ENCODE measurements around the gene RANBP10. TPM values are rescaled to one million over a fixed set of nuclear protein-coding genes. Genes with fewer than 3 reads are reported as not detected.

The RANBP10 gene
- total and polyA plus RNA-seq, 9 of the 15 experiments (the other 6 are each of a cell fraction or from before 2014, with no cell fraction given): 0.61 to 19.3 (median 5.9) TPM

DNA sequence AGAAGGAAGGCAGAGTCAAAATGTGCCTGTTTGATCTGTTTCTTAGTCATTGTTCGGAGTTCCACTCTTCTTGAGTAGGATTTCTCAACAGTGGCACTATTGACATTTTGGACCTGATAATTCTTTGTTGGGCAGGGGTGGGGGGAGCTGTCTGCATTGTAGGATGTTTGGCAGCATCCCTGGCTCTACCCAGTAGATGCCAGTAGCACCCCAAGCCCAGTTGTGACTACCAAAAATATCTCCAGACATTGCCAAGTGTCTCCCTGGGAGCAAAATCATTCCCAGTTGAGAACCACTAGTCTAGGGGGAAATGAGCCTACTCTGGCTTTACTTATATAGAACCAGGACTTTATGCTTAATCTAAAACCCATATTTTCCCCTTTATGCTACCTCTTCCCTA is 86.1 kb downstream of the RANBP10 start (continued):
- TF ChIP-seq, protein P1, sequence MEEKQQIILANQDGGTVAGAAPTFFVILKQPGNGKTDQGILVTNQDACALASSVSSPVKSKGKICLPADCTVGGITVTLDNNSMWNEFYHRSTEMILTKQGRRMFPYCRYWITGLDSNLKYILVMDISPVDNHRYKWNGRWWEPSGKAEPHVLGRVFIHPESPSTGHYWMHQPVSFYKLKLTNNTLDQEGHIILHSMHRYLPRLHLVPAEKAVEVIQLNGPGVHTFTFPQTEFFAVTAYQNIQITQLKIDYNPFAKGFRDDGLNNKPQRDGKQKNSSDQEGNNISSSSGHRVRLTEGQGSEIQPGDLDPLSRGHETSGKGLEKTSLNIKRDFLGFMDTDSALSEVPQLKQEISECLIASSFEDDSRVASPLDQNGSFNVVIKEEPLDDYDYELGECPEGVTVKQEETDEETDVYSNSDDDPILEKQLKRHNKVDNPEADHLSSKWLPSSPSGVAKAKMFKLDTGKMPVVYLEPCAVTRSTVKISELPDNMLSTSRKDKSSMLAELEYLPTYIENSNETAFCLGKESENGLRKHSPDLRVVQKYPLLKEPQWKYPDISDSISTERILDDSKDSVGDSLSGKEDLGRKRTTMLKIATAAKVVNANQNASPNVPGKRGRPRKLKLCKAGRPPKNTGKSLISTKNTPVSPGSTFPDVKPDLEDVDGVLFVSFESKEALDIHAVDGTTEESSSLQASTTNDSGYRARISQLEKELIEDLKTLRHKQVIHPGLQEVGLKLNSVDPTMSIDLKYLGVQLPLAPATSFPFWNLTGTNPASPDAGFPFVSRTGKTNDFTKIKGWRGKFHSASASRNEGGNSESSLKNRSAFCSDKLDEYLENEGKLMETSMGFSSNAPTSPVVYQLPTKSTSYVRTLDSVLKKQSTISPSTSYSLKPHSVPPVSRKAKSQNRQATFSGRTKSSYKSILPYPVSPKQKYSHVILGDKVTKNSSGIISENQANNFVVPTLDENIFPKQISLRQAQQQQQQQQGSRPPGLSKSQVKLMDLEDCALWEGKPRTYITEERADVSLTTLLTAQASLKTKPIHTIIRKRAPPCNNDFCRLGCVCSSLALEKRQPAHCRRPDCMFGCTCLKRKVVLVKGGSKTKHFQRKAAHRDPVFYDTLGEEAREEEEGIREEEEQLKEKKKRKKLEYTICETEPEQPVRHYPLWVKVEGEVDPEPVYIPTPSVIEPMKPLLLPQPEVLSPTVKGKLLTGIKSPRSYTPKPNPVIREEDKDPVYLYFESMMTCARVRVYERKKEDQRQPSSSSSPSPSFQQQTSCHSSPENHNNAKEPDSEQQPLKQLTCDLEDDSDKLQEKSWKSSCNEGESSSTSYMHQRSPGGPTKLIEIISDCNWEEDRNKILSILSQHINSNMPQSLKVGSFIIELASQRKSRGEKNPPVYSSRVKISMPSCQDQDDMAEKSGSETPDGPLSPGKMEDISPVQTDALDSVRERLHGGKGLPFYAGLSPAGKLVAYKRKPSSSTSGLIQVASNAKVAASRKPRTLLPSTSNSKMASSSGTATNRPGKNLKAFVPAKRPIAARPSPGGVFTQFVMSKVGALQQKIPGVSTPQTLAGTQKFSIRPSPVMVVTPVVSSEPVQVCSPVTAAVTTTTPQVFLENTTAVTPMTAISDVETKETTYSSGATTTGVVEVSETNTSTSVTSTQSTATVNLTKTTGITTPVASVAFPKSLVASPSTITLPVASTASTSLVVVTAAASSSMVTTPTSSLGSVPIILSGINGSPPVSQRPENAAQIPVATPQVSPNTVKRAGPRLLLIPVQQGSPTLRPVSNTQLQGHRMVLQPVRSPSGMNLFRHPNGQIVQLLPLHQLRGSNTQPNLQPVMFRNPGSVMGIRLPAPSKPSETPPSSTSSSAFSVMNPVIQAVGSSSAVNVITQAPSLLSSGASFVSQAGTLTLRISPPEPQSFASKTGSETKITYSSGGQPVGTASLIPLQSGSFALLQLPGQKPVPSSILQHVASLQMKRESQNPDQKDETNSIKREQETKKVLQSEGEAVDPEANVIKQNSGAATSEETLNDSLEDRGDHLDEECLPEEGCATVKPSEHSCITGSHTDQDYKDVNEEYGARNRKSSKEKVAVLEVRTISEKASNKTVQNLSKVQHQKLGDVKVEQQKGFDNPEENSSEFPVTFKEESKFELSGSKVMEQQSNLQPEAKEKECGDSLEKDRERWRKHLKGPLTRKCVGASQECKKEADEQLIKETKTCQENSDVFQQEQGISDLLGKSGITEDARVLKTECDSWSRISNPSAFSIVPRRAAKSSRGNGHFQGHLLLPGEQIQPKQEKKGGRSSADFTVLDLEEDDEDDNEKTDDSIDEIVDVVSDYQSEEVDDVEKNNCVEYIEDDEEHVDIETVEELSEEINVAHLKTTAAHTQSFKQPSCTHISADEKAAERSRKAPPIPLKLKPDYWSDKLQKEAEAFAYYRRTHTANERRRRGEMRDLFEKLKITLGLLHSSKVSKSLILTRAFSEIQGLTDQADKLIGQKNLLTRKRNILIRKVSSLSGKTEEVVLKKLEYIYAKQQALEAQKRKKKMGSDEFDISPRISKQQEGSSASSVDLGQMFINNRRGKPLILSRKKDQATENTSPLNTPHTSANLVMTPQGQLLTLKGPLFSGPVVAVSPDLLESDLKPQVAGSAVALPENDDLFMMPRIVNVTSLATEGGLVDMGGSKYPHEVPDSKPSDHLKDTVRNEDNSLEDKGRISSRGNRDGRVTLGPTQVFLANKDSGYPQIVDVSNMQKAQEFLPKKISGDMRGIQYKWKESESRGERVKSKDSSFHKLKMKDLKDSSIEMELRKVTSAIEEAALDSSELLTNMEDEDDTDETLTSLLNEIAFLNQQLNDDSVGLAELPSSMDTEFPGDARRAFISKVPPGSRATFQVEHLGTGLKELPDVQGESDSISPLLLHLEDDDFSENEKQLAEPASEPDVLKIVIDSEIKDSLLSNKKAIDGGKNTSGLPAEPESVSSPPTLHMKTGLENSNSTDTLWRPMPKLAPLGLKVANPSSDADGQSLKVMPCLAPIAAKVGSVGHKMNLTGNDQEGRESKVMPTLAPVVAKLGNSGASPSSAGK (IDR thresholded peaks at IDR 0.05): no peak
- TF ChIP-seq PTRF (tag; IDR thresholded peaks at IDR 0.05): no peak
- TF ChIP-seq, protein P2, sequence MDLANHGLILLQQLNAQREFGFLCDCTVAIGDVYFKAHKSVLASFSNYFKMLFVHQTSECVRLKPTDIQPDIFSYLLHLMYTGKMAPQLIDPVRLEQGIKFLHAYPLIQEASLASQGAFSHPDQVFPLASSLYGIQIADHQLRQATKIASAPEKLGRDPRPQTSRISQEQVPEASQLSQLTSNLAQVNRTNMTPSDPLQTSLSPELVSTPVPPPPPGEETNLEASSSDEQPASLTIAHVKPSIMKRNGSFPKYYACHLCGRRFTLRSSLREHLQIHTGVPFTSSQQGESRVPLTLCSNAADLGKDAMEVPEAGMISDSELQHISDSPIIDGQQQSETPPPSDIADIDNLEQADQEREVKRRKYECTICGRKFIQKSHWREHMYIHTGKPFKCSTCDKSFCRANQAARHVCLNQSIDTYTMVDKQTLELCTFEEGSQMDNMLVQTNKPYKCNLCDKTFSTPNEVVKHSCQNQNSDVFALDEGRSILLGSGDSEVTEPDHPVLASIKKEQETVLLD (IDR thresholded peaks at IDR 0.05): no peak
- TF ChIP-seq, protein P3, sequence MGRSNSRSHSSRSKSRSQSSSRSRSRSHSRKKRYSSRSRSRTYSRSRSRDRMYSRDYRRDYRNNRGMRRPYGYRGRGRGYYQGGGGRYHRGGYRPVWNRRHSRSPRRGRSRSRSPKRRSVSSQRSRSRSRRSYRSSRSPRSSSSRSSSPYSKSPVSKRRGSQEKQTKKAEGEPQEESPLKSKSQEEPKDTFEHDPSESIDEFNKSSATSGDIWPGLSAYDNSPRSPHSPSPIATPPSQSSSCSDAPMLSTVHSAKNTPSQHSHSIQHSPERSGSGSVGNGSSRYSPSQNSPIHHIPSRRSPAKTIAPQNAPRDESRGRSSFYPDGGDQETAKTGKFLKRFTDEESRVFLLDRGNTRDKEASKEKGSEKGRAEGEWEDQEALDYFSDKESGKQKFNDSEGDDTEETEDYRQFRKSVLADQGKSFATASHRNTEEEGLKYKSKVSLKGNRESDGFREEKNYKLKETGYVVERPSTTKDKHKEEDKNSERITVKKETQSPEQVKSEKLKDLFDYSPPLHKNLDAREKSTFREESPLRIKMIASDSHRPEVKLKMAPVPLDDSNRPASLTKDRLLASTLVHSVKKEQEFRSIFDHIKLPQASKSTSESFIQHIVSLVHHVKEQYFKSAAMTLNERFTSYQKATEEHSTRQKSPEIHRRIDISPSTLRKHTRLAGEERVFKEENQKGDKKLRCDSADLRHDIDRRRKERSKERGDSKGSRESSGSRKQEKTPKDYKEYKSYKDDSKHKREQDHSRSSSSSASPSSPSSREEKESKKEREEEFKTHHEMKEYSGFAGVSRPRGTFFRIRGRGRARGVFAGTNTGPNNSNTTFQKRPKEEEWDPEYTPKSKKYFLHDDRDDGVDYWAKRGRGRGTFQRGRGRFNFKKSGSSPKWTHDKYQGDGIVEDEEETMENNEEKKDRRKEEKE (IDR thresholded peaks at IDR 0.05; ENCODE audit: borderline replicate concordance in 1 of 2, control insufficient read depth in 1 of 2, low read depth in 2 of 2, low read length in 1 of 2): no peak
- TF ChIP-seq, protein P4, sequence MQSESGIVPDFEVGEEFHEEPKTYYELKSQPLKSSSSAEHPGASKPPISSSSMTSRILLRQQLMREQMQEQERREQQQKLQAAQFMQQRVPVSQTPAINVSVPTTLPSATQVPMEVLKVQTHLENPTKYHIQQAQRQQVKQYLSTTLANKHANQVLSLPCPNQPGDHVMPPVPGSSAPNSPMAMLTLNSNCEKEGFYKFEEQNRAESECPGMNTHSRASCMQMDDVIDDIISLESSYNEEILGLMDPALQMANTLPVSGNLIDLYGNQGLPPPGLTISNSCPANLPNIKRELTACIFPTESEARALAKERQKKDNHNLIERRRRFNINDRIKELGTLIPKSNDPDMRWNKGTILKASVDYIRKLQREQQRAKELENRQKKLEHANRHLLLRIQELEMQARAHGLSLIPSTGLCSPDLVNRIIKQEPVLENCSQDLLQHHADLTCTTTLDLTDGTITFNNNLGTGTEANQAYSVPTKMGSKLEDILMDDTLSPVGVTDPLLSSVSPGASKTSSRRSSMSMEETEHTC (IDR thresholded peaks at IDR 0.05): no peak
